HG02759 (cell line): Measurements from ENCODE around the gene MAN1B1.
"Not testable (repeated sequence)": the region's sequence is repeated elsewhere in the genome, so short reads cannot be mapped to it uniquely, and the experiment has no call there.

ENCODE experiments used
- ATAC-seq: cut with Tn5 transposase; IDR thresholded peaks from one replicate; pipeline ENCODE4 v1.9.1; 2021; ENCODE audit warnings: mild to moderate bottlenecking, moderate library complexity; ENCODE audit not compliant: unreplicated experiment

MAN1B1 gene

DNA sequence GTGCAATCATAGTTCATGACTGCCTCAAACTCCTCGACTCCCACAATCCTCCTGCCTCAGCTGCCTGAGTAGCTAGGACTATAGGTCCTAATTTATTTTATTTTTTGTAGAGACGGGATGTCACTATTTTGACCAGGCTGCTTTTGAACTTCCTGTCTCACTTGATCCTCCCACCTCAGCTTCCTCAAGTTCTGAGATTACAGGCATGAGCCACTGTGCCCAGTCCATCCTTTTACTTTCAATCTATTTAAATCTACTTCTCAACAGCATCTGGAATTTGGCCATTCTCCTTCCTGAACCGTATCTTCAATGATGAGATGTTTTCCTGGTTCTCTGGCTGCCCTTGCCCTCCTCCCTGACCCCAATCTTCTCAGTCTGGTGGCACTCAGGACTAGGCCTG, 40.0 kb downstream of the MAN1B1 start:
- no peak for ATAC-seq

DNA sequence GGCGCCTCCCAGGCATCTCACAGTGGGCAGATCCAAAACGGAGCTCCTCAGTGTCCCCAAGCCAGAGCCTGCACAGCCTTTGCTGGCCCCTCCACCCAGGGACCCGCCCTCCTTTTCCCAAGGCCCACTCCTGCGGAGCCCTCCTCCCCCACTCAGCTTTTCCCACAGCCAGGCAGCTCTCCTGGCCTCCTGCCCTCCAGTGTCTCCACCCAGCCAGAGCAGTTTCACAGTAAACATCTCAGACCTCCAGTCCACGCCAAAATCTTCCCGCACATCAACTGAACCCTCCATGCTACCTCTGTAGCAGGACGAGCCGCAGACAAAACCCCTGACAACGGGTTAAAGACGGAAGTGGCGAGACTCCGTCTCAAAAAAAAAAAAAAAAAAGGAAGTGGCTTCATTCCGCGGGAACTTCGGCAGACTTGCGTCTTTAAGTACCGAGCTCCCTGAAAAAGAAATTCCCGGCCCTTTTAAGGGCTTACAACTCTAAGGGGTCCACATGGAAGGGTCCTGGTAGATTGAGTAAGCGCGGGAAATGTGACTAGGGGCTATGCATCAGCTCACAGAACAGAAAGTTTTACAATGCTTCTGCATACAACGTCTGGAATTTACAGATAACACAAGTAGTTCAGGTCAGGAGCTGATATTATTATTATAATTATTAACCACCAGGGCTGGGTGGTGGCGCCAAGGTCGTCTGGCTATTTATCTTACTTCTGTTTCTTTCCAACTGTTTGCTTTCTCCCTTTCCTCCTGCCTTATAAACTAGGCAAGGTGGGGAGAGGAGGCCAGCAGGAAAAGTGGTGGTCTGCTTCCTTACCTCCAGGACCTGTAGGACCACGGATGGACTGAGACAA, 40.7 kb downstream of the MAN1B1 start:
- no peak for ATAC-seq

DNA sequence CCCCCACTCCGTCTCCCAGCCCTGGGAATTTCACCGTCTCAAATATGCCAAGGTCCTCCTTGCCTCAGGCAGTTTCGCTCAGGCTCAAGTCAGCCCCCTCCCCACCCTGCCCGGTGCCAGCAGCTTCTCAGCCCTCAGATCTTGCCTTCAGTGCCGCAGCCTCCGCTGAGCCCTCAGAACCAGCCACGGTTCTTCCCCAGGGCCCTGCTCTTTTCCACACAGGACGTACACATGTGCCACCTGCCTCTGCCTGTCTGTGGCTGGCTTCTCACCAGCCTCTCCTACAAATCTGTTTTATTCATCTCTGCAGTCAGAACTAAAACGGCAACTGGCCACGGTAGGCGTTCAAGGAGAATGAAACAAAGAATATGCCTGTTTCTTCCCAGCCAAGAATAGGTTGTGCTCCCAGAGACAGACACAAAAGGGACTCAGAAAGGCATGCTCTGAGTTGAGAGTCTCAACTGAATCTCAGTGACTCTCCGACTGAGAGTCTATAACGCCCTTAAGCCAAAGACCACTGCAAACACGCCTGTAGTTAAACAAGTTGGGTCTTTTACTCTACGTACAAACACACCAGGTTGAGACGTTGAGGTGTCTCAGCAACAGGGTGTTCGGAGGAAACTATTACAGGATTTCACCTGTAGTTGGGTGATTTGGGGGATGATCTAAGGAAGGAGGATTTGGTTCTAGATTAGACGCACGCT, 41.5 kb downstream of the MAN1B1 start:
- ATAC-seq, result no peak

DNA sequence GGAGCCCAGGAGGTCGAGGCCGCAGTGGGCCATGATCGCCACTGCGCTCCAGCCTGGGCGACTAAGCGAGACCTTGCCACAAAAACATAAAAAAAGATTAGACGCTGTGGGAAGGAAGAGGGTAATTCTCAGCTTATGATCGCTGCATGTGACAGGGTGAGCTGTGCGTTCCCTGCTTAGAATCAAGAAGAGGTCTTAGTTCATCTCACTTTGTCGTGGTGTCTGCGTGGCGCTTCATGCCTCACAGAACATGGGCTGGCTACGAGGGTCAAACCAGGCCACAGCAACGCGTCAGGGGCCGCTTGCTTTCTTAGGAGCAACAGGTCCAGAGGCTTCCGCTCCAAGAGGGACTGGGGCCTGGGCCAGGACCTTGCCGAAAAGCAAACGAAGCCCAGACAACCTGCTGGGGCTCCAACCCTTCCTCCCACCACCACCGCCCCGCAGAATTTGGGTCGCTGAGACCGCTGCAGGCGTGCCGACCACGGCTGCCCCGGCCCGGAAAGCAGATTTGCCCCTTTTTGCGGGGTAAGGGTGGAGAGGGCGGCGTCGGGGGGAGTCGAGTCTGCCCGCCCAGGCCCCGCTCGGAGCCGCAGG, 42.2 kb downstream of the MAN1B1 start:
- ATAC-seq, result peak; percentile 17

DNA sequence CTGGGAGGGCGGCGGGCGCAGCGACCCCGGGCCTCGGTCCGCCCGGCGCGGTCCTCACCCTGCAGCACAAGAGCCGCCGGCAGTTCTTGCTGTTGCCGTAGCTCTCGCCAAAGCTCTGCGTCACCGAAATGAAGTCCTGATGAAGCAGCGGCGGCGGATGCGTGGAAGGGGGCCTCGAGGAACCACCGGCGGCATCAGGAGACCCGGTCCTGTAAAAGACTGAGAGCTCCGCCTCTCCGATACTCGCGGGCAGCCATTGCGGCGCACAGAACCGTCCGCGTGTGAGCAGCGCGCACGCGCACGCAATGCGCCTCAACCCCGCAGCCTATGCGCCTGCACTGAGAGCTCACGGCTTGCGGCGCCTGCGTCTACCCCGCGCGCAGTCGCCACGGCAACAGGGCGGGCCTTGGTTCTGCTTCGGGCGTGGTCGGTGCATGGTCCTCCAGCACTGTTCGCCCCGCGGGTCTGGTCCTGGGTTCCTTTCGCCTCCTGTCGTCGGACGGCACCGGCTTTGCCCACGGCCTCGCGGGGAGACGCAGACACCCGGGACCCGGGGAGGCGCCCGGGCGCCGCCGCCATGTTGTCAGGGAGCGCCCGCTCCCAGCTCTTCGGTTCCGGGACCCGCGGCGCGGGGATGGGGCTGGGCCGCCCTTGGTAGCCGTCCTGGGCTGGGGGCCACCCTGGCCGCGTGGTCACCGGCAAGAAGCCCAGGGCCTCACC, 42.8 kb downstream of the MAN1B1 start:
- ATAC-seq, result peak; percentile 84

DNA sequence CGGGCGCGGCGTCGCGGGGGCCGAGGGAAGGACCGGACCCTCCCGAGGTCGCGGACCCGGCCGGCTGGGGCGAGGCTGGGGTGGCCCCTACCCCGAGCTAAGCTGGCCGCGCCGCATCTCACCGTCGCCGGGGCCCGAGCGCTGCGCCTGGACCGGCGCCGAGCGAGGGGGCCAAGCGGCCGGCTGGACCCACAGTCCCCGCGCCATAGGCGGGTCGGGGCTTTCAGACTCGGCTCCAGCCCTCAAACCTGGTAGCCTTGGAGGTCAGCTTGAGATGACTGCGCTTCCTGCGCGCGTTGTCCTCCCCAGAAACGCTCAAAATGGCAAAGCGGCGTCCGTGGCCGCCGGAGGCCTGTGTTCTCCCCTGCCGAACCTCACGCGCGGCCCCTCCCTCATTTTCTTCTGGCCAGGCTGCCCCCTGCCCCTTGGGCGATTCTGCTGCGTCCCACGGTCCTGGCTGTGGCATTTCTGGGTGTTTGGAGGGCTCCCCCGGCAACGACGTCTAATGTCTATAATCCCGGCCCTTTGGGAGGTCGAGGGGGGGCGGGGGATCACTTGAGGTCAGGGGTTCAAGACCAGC, 43.5 kb downstream of the MAN1B1 start:
- peak; percentile 30 for ATAC-seq

DNA sequence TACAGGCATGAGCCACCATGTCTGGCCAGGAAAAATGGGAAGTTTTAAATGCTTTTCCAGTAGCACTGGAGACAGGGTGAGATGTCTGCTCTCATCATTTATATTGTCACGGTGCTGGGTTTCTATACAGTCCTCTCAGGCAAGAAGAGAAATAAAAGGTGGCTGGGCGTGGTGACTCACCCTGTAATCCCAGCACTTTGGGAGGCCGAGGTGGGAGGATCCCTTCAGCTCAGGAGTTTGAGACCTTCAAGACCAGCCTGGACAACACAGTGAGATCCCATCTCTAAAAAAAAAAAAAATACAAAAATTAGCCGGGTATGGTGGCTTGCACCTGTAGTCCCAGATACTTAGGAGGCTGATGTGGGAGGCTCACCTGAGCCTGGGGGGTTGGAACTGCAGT, 47.4 kb downstream of the MAN1B1 start:
- ATAC-seq, result no peak

DNA sequence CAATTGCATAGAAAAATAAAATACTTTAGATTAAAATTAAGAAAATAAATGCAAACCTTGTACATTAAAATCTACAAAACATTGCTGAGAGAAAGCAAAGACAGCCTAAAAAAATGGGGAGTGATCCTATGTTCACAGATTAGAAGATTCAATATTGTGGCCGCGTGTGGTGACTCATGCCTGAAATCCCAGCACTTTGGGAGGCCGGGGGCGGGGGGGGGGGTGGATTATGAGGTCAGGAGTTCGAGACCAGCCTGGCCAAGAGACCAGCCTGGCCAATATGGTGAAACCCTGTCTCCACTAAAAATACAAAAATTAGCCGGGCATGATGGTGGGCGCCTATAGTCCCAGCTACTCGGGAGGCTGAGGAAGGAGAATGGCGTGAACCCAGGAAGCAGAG, 48.4 kb downstream of the MAN1B1 start:
- ATAC-seq, result not testable (repeated sequence)

DNA sequence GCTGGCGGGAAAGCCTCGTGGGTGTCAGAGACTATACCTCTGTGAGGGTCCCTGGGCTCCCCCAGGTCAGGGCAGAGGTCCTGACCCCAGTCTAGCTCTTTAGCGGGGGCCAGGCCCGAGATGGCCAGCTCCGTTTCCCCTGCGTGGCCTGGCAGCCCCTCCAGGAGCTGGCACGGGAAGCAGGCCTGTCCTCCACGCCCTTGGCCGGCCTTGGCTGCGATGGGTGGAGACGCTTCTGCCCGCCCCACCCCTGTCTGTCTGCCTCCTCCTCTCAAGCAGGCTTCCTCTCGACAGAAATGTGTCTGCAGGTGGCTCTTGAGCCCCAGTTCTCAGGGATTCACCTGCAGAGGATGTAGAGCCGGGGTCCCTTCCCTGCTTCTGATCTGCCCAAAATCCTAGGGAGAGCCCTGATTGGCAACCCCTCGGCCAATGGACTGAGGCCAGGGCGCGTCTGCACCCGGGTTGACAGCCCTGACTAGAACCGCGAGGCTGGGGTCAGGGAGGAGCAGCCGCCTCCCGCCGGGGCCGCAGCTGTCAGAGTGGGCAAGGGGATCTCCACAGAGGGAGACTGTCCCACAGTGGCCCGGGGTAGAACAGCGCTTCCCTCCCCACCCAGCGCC, 49.6 kb downstream of the MAN1B1 start:
- ATAC-seq, result no peak

DNA sequence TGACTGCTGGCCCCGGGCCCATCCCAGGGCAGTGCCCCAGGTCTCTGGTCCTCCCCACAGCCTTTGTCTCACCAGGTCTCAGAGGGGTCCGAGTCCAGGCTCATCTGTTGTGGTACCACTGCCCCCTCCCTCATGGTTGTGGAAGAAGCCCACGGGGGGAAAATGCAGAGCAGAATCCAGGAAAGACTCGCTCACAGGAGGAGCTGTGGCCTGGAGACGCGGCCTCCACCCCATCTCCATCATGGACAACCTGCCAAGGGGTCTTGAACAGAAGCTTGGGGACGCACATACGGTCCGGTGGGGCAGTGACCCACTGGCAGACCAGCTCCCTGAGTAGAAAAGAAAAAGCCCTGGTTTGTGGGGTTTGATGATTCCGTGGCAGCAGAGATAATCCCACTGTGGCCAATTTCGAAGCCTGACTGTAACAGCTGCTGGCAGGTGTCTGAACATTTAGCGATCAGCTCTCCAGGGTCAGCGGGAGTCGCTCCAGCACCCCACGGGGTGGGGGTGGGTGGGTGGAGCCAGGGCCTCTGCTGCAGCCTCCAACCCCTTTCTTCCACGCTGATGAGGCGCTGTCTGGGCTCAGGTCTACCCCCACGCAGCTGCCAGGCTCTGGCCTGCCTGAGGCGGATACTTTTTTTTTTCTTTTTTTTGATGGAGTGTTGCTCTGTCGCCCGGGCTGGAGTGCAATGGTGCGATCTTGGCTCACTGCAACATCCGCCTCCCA, 50.3 kb downstream of the MAN1B1 start:
- ATAC-seq, result no peak

DNA sequence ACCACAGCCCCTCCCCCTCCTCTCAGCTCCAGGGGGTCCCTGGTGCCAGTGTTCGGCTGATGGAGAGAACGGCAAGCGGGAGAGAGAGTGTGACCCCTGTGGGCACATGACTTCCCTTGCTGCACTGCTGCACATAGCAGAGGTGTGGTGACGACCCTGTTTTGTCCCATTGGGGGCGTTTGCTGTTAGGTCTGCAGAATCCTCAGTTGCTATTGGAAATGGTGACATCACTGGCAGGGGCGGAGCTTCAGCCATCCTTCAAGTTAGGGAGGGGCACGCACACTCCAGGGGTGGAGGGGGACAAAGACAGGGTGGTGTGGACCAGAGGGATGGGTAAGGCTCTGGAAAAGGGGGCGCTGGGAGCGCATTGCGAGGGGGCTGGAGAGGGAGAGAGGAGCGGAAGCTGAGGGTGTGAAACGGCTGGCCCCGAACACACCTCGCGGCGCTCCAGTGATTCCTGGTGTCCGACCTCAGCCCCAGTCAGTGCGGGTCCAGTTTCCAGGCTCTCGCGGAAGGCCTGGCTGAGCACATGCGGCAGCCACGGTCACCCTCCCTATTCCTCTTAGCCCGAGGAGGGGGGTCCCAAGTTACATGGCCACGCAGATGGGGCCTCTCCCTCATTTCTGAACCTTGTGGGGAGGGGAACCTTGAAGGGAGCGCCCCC, 51.4 kb downstream of the MAN1B1 start:
- no peak for ATAC-seq

DNA sequence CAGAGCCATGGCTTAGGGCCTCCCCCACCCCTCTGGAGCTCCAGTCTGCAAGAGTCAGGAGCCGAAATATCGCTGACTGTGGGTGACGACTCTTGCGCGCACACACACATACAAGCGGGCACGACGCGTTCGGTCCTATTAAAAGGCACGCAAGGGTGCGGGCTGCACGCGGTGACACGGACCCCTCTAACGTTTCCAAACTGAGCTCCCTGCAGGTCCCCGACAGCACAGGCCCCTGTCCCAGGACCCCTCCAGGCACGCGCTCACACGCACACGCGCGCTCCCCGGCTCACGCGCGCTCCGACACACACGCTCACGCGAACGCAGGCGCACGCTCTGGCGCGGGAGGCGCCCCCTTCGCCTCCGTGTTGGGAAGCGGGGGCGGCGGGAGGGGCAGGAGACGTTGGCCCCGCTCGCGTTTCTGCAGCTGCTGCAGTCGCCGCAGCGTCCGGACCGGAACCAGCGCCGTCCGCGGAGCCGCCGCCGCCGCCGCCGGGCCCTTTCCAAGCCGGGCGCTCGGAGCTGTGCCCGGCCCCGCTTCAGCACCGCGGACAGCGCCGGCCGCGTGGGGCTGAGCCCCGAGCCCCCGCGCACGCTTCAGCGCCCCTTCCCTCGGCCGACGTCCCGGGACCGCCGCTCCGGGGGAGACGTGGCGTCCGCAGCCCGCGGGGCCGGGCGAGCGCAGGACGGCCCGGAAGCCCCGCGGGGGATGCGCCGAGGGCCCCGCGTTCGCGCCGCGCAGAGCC, 52.1 kb downstream of the MAN1B1 start, which contains the start of gene GRIN1:
Gene GRIN1 (plus strand): TSS at position 433 of the 746 bp plus-strand sequence. CDS start 333 bp downstream, outside the sequence.
- no peak for ATAC-seq

DNA sequence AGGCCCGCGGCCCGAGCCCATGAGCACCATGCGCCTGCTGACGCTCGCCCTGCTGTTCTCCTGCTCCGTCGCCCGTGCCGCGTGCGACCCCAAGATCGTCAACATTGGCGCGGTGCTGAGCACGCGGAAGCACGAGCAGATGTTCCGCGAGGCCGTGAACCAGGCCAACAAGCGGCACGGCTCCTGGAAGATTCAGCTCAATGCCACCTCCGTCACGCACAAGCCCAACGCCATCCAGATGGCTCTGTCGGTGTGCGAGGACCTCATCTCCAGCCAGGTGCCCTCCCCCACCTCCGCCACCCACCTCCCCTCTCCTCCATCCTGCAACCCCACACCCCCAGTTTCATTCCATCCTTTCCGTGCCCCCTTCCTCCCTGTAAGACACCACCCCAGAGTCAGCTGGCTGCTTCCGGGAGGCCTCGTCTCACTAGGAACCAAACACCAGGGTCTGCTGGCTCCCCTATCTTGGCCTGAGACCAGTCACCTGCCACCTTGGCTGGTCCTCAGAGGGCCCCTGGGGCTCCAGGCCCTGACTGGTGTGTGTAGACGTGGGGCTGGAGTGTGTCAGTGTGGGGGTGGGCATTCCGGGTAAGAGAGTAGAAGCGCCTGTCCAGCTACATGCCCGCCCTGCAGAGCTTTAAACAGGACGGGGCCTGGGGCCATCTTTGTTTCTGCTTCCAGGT, 52.8 kb downstream of the MAN1B1 start:
- ATAC-seq, result no peak

DNA sequence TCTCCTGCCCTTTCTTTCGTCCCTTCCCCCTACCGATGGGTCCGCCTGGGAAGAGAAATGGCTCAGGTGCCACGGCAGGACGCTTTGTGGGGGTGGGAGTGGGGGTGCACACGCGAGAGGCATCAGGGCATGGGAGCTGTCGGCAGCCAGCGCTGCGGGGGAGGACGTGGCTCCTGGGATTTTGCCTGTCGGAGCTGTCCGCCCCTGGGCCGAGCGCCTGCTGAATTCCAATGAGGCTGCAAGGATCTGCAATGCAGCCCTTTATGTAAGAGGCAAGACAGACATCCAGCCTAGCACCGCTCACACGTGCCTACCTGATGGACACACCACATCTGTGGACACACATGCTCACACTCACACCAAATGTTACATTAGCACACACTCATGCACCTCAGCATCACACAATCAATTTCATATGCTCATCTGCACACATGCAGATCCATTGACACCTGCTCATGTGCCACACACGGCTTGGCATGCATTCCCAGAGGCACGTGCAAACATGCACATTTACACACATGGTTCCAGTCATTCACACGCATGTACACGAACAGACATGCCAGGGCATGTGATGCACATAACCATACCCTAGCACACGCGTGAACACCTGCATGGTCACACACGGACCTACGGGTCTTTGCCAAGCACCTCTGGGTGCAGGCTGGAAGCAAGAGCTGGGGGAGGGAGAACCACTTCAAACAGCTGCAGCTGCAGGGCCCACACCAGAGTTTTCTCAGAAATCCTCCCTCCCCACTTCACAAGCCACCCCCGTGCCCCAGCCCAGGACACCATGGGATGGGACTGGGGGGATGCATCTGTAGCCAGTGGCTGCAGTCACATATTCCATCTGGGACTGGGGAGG, 53.6 kb downstream of the MAN1B1 start:
- no peak for ATAC-seq

DNA sequence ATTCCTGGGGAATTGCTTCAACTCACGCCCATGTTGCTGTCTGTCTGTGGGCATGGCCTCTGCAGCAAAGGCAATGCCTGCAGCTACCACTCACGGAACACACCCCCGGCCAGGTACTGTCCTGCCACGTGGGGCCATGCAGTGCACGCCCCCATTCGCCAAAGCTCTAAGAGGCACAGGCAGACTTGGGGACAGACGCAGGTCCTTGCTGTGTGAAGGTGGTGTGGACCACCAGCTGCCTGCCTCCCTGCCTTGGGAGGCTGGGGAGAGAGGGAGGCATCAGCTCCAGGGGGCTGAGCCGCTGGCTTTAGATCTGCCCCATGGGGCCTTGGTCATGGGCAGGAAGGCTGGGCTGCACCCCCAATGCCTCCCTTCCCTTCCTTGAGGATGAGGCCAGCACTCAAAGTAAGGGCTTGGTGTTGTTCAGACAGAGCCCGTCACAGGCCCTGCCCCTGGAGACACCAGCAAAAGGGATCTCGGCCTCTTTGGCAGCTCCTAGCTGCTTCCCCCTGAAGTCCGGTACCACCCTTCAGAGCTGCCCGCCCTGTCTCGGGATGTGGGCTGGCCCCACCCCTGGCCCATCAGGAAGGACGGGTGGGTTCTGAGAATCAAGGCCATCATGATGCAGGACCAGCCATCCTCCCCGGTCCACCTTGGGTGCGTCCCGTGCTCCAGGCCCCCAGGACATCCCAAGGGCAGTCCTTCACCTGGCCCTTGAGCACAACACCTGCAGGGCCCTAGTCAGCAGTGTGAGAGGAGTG, 54.4 kb downstream of the MAN1B1 start:
- no peak for ATAC-seq
